A673 (cell line): ENCODE measurements around the gene CHIC1. TPM values are rescaled to one million over a fixed set of nuclear protein-coding genes. Genes with fewer than 3 reads are reported as not detected.
"Not testable (repeated sequence)": the region's sequence is repeated elsewhere in the genome, so short reads cannot be mapped to it uniquely, and the experiment has no call there.

ENCODE experiments used
- BruUV-seq: library from RNA; stranded (reverse); fragments of 400-500 nt; replicated peaks from 2 replicates; lab custom pipeline; 2021; lab: Mats Ljungman, UMichigan
- CTCF ChIA-PET: fragments of 300-600 bp; sonication (Branson Sonifier 250); formaldehyde crosslinking; loops from one replicate; lab custom pipeline; 2022; ENCODE audit warnings: antibody characterized with exemption; lab: Charles Lee
- POLR2A ChIA-PET: fragments of 300-600 bp; sonication (Branson Sonifier 250); formaldehyde crosslinking; loops from one replicate; lab custom pipeline; 2022; ENCODE audit warnings: antibody characterized with exemption; ENCODE audit not compliant: low non-redundant PET; lab: Charles Lee
- DNase-seq: peaks from one replicate; pipeline ENCODE4 v3.0.0-alpha.2; 2015; ENCODE audit warnings: low spot score
- H3K27ac ChIP-seq: fragments of 200-600 bp; sonication (generic); 2 replicates; pipeline ENCODE4 v1.5.1; 2016; ENCODE audit warnings: mixed run types, low read depth, mild to moderate bottlenecking, mixed read lengths, antibody characterized with exemption, low read length; ENCODE audit not compliant: poor library complexity, severe bottlenecking
- H3K27me3 ChIP-seq: fragments of 200-600 bp; sonication (generic); replicated peaks from 2 replicates; pipeline ENCODE4 v1.6.1; 2017; ENCODE audit warnings: mixed run types, low read depth, mild to moderate bottlenecking, mixed read lengths, antibody characterized with exemption, low read length; ENCODE audit not compliant: insufficient read depth, poor library complexity
- H3K36me3 ChIP-seq: fragments of 200-600 bp; sonication (generic); 2 replicates; pipeline ENCODE4 v1.6.1; 2016; ENCODE audit warnings: mixed run types, mild to moderate bottlenecking, mixed read lengths, antibody characterized with exemption, low read length; ENCODE audit not compliant: insufficient read depth, poor library complexity, severe bottlenecking
- H3K4me1 ChIP-seq: fragments of 200-600 bp; sonication (generic); 2 replicates; pipeline ENCODE4 v1.6.1; 2017; ENCODE audit warnings: mixed run types, mild to moderate bottlenecking, mixed read lengths, antibody characterized with exemption, low read length; ENCODE audit not compliant: insufficient read depth, poor library complexity, severe bottlenecking
- H3K4me3 ChIP-seq: fragments of 200-600 bp; sonication (generic); 2 replicates; pipeline ENCODE4 v1.5.1; 2016; ENCODE audit warnings: low read depth, mixed run types, mild to moderate bottlenecking, mixed read lengths, low read length; ENCODE audit not compliant: poor library complexity, severe bottlenecking
- H3K9me3 ChIP-seq: fragments of 200-600 bp; sonication (generic); 2 replicates; pipeline ENCODE4 v1.6.1; 2016; ENCODE audit warnings: mixed run types, low read depth, mild to moderate bottlenecking, mixed read lengths, antibody characterized with exemption, low read length; ENCODE audit not compliant: poor library complexity, severe bottlenecking
- CTCF ChIP-seq: fragments of 300-800, 200-600 bp; sonication (generic); conservative IDR thresholded peaks from 2 replicates; pipeline ENCODE4 v1.5.1; 2017; ENCODE audit warnings: low read depth, mild to moderate bottlenecking, antibody characterized with exemption, low read length, moderate library complexity, mixed read lengths
- EZH2 ChIP-seq: fragments of 200-600 bp; sonication (generic); IDR thresholded peaks from 2 replicates; pipeline ENCODE4 v1.6.1; 2017; ENCODE audit warnings: borderline replicate concordance, low read depth, mild to moderate bottlenecking, mixed read lengths, antibody characterized with exemption, low read length; ENCODE audit not compliant: poor library complexity, severe bottlenecking
- intact Hi-C: fragments of 100-400 bp; cut with micrococcal nuclease; formaldehyde crosslinking; loops from one replicate; pipeline ENCODE4 v1.10.0; 2022; ENCODE audit not compliant: unreplicated experiment
- total RNA-seq: library from RNA; stranded (reverse); gene quantifications from 2 replicates; pipeline ENCODE4 v1.2.3, GENCODE V29; 2021

CHIC1 gene
- total RNA-seq, 1 experiment from 2014 or later: 5.2 TPM

- no peaks in the 10 kb centered on the region for H3K36me3 ChIP-seq
- no peak overlapping the region for H3K4me3 ChIP-seq
- no peak for TF ChIP-seq EZH2
- no peak for TF ChIP-seq CTCF
- POLR2A ChIA-PET: no interaction called here
- H3K27me3 ChIP-seq: no peaks in the 10 kb centered on the region
- no peak overlapping the region for H3K27ac ChIP-seq
- H3K9me3 ChIP-seq: peaks cover 26% of the 10 kb centered on the region
- H3K4me1 ChIP-seq: no peaks in the 10 kb centered on the region
- no TSS peak for BruUV-seq
- CTCF ChIA-PET: no interaction called here
- no peak for DNase-seq
- intact Hi-C loops: no loop called here
Measured at GRCh38 chrX:73647212-73647611, 84.2 kb downstream of the CHIC1 start.

GRCh38 chrX:73647632-73648322, 84.8 kb downstream of the CHIC1 start:
- POLR2A ChIA-PET: no interaction called here
- Histone ChIP-seq H3K27ac (no peak overlapping the region), H3K4me3 (no peak overlapping the region), H3K4me1 (no peaks in the 10 kb centered on the region), H3K36me3 (no peaks in the 10 kb centered on the region), H3K27me3 (no peaks in the 10 kb centered on the region), H3K9me3 (peaks cover 26% of the 10 kb centered on the region)
- DNase-seq: no peak
- CTCF ChIA-PET: no interaction called here
- BruUV-seq: no TSS peak
- intact Hi-C loops: no loop called here
- TF ChIP-seq CTCF: no peak
- TF ChIP-seq EZH2: no peak

- H3K9me3 ChIP-seq: peaks cover 10% of the 10 kb centered on the region
- POLR2A ChIA-PET, DNase-seq, H3K27ac ChIP-seq, H3K27me3 ChIP-seq, H3K4me3 ChIP-seq, CTCF ChIA-PET, intact Hi-C loops, BruUV-seq, H3K4me1 ChIP-seq, H3K36me3 ChIP-seq: not testable (repeated sequence)
Measured at GRCh38 chrX:73661322-73661721, 98.3 kb downstream of the CHIC1 start.

GRCh38 chrX:73668779-73669178, 105.8 kb downstream of the CHIC1 start:
- POLR2A ChIA-PET: no interaction called here
- no peak for DNase-seq
- intact Hi-C loops: no loop called here
- Histone ChIP-seq H3K27ac (no peak overlapping the region), H3K9me3 (peaks cover 7% of the 10 kb centered on the region), H3K36me3 (no peaks in the 10 kb centered on the region), H3K27me3 (no peaks in the 10 kb centered on the region), H3K4me3 (no peak overlapping the region), H3K4me1 (no peaks in the 10 kb centered on the region)
- BruUV-seq: no TSS peak
- CTCF ChIA-PET: no interaction called here
- TF ChIP-seq EZH2 (no peak), CTCF (no peak)
